ENCODE data around the gene EEF2K.

Gene EEF2K

DNA sequence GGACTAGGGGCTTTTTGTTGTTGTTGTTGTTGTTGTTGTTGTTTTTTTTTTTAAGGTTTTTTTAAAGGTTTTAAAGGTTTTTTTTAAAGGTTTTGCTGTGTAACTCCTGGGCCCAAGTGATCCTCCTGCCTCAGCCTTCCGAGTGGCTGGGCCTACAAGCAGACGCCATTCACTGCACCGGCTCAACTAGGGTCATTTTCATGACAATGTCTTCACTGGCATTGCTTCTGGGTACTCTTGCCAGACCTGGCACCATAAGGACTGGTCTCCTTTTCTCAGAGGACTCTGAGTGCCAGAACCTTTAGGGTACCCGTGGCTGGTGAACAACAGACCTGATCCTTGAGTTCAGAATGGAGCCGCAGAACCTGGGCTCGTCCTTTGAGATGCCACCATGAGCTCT, 111.5 kb downstream of the EEF2K start:
- DNase-seq (ENCODE audit: low read depth), result no peak

DNA sequence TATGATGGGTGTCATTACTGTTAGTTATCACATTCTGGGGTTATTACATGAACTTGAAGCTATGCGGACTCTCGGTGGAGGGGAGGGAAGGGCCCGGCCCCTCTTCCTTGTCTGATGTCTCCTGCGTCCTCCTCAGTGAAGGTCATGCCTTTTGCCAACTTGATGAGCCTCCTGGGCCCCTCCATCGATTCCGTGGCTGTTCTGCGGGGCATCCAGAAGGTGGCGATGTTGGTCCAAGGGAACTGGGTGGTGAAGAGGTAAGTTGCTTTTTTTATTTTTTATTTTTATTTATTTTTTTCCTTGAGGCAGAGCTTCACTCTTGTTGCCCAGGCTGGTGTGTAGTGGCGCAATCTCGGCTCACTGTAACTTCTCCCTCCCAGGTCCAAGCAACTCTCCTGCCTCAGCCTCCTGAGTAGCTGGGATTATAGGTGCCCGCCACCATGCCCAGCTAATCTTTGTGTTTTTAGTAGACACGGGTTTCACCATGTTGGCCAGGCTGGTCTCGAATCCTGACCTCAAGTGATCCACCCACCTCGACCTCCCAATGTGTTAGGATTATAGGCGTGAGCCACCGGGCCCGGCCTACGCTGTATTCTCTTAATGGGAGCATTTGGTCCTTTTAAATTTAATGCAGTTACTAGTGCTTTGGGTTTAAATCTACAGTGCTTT, 112.7 kb downstream of the EEF2K start:
- peak; percentile 58 for DNase-seq (ENCODE audit: low read depth)

DNA sequence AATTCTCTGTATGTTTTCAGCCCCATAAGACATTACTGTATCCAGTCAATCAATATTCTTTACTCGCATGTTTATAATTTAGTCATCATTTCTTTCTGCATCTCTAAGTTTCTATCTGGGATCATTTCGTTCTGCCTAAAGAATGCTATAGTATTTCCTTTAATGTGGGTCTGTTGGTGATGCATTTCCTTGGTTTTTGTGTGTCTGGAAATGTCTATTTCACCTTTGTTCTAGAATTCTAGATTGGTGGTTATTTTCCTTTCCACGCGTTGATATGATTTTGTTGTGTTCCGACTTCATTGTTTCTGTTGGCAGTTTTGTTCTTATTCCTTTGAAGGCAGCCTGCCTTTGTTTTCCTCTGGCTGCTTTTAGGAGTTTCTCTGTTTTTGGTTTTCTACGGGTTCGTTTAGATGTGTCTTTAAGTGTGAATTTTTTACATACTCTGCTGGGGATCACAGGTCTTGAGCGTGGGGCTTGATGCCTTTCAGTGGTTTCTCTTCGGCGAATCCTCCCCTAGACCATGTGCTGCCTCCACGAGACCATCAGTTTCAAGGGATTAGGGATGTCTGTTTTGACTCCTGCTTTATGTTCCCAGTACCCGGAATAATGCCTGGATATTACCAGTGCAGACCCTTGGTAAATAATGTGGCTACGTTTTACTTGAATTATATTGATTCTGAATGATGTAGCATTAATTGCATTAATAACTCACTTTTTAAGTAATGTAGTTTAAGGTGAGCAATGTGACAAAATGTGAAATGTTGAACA, 114.7 kb downstream of the EEF2K start:
- DNase-seq (ENCODE audit: low read depth), result no peak

DNA sequence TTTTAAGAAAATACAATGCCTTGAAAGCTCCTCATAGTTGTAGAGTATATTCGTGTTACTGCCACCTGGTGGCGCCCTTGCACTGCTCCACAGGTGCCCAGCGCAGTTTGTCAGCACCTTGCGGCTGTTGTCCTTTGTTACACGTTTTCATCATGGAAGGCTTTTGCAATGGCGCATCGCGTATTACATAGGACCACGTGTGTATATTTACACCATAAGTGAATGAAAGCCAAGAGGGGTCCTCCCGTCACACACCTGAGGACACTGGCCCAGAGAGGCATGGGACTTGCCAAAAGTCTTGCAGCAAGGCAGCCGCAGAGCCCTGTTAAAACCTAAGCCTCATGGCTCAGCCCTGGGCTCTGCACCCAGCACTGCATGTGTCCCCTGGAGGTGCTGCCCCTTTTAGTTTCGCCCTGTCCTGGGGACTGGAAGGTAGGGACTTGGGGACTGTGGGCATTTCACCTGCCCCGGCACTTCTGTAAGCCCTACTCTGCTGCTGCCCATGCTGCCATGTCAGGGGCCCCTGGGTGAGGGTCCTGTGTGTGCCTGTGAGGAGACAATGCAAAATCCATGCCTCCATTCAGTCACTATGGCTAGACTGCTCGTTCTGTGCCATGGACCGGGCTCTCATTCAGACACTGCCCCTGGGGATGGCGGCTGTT, 115.4 kb downstream of the EEF2K start:
- DNase-seq (ENCODE audit: low read depth), result peak; percentile 54

DNA sequence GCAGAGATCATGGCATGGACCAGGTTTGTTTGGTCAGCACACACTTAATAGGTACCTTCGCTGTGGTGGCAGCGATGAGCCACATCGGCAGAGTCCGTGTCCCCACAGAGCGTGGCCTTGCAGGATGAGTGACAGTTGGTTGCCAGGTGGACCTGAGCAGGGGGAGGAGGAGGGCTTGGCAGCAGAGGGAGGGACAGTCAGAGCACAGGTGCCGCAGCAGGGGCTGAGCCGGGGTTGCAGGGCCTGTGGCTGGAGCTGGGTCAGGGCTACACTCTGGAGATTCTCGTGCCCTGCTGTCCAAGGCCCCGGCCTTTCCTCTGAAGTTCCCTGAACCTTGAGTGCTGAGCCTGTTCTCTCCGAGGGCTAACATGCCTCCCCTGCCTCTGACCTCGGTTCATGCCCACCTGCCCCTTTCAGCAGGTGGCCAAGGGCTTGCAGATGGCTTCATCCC, 116.0 kb downstream of the EEF2K start:
- no peak for DNase-seq (ENCODE audit: low read depth)

DNA sequence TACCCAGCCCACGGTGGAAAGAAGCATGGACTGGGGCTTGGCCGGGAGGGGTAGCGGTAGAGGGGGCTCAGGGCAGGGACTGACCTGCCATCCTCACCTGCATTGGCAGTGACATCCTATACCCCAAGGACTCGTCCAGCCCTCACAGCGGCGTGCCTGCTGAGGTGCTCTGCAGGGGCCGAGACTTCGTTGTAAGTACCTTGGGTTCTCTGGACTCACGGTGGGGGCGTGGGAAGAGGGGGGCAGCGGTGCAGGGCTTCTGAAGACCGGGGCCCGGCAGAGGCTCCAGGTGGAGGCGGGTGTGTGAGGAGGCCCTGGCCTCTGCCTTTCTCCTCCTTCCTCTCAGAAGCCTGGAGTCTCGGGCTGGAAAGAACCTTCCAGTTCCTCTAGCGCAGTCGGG, 116.7 kb downstream of the EEF2K start:
- DNase-seq (ENCODE audit: low read depth), result no peak

DNA sequence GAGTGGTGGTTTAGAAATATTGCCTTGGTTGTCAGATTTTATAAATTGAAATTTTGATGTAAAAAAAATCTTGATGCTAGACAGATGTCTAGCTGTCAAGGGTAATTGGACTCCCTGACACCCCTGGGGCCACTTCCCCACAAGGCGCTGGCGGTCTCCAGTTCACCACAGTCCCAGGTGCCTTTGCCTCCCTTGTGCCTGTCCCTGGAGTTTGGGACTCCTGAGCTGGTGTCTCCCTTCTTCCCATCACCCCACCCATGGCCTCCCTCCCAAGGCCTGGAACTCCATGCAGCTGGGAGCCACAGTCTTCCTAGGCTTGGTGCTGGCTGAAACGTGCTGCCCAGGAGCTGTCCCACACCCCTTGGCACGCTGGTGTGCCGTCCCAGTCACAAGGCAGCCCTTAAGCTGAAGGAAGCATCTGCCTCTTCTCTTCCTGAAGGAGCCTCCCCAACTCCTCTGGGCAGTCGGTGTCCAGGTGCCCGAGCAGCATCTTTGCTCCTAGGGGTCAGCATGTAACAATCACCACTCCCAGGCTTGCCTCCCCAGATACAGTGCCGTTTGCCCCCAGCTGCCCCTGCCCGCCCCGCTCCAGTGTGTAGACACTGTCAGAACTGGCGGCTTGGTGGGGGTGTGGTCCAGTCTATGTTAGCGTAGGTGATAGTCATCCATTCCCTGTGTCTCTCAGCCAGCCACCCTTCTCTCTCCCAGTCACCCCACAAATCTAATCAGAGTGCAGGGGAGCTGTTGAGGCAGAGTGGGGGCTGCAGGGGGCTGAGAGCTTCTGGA, 117.3 kb downstream of the EEF2K start:
- DNase-seq (ENCODE audit: low read depth), result no peak

DNA sequence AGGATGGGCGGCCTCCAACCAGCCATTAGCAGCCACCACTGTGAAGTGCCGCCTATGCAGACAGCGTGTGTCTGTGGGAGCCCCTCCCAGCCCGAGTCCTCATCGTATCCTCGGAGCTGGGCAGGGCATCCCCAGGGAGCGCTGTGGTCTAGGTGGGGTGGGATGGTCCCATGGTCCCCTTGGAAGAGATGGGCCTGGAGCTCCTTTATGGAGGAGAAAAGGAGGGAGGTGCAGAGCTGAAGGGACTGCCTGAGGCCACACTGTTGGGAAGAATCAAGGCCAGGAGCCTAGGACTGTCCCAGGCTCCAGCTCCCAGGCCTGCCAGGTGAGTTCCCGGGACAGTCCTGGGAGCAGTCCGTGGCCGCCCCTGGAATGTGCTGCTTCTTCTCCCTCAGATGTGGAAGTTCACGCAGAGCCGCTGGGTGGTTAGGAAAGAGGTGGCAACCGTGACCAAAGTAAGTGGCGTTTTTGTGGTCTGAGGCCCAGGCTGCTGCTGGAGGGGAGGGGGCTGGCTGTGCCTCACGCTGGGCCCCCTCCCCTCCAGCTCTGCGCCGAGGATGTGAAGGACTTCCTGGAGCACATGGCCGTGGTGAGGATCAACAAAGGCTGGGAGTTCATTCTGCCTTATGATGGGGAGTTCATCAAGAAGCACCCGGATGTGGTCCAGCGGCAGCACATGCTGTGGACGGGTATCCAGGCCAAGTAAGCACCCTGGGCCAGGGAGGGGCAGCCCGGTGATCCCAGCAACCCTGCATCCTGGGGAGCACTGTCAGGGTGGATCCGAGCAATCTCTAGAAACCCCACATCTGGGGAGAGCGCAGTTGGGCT, 118.1 kb downstream of the EEF2K start:
- no peak for DNase-seq (ENCODE audit: low read depth)

DNA sequence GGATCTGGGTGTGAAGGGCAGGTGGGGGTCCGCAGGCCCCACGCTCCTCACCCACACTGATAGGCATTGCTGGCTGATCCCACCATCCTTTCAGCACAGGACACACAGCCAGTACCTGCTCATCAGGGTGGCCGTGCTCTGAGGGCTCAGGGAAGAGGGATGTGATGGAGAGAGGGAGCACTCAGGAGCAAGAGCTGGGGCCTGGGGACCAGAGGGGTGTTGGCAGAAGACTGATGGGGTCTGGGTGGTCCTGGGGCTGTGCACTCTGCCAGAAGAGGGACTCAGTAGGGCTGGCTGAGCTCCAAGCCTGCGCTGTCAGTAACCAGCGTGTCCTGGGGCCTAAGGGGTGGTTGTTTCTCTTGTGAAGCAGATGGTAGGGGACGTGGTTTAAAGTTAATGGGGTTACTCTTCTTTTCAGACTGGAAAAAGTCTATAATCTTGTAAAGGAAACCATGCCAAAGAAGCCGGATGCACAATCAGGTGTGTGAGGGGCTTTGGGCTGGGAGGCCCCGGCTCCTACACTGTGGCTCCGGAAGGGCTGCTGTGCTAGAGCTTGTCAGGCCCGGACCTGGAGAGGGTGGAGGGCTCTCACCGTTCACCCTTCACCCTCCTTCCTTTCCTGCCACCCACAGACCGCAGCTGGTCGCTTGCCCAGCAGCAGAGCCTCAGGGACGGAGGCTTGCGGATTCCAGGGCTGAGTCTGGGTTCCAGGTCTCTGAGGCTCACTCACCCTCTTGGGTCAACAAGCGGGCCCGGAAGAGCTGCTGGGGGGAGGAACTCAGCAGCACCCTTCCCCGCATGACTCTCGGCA, 118.9 kb downstream of the EEF2K start:
- no peak for DNase-seq (ENCODE audit: low read depth)

DNA sequence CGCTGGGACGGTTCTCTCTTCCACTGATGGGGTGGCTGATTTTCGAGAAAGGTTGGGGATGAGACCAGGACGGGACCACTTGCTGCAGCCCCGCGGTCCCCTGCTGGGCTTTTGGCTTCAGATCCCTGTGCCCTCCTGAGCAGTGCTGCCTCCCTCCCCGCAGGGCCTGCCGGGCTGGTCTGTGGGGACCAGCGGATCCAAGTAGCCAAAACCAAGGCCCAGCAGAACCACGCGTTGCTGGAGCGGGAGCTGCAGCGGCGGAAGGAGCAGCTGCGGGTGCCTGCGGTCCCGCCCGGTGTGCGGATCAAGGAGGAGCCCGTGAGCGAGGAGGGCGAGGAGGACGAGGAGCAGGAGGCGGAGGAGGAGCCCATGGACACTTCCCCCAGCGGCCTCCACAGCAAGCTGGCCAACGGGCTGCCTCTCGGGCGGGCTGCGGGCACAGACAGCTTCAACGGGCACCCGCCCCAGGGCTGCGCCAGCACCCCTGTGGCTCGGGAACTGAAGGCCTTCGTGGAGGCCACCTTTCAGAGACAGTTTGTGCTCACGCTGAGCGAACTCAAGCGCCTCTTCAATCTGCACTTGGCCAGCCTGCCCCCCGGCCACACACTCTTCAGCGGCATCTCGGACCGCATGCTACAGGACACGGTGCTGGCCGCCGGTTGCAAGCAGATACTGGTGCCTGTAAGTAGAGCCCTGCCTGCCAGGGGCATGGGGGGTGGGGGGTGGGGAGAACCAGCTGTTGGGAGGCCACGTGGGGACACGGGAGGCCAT, 119.7 kb downstream of the EEF2K start:
- no peak for DNase-seq (ENCODE audit: low read depth)

DNA sequence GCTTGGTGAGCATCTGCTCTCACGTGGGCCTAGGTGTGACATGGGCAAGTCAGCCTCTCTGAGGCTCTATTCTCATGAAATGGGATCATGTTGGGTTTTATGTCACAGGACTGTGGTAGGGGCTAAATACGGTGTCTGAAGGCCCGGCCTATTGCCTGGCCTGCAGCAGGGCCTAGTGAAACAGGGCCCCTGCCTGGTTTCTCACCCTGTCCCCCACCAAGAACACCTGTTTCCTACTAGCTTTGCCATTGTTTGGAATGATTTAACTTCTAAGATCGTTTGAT, 120.2 kb downstream of the EEF2K start:
- DNase-seq (ENCODE audit: low read depth), result no peak

DNA sequence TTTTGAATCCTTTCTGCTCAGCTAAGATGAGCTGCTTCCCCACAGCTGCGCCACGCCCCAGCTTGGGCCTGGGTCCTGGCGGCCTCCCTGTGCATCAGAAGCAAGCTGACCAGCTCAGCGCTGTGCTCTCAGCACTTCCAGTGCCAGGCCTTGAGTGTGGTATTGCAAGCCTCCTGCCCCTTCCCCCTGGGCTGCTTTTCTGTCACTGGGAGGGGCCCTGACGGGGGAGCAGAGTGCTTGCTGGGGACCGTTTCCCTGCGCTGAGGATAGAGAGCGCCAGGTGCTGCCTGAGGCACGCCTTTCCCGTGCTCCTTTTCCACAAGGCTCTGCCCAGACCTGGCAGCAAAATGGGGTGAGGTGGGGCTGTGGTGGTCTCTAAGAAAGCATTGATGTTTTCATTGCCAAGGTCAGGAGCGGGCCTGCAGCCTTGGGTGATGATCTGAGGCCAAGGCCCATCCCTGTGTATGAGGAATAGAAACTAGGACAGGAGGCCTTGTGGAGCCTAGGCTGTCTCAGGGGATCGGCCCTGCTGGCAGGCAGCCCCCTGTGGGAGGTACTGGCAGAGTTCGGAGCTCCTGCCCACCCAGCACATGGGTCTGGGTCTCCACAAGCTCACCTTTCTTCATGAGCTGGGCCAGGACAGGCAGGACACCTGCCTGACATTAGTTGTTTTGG, 120.8 kb downstream of the EEF2K start:
- no peak for DNase-seq (ENCODE audit: low read depth)

DNA sequence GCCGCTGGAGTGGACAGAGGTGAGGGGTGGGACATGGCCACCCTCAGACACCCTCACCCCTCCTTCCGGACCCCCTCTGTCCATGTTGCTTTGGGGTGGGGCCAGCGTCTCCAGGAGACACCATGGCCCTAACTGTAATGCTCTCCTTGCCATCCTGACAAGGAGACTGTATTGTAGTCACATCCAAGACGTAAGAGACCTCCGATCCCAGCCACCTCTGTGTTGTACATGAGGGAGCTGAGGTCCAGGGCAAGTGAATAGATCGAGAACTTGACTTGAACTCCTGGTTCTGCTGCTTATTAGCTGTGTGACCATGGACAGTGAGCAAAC, 121.3 kb downstream of the EEF2K start:
- DNase-seq (ENCODE audit: low read depth), result no peak

DNA sequence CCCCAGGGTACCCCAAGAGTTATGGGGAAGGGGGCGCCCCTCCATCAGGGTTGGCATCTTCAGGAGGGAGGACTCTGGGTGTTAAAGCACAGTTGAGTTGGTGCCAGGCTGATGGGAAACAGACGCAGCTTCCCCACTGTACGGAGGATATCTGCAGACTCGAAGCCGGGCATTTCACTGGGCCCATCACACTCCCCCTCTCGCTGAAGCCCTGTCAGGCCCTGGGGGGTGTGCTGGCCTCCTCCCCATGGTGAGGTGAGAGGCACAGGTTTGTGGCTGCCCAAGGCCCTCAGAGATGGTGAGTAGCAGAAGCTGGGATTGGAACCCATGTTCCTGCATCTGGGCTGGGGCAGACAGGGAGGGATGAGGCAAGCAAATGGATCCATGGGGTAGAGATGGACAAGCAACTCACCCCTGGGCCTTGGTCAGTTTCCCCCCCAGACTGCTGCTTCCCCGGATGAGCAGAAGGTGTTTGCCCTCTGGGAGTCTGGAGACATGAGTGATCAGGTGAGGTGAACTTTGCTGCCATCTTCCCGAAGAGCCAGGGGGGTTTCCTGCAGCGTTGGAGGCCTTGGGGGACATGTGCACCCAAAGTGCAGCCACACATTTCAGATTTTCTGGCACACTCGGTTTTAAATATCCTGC, 122.1 kb downstream of the EEF2K start:
- no peak for DNase-seq (ENCODE audit: low read depth)

DNA sequence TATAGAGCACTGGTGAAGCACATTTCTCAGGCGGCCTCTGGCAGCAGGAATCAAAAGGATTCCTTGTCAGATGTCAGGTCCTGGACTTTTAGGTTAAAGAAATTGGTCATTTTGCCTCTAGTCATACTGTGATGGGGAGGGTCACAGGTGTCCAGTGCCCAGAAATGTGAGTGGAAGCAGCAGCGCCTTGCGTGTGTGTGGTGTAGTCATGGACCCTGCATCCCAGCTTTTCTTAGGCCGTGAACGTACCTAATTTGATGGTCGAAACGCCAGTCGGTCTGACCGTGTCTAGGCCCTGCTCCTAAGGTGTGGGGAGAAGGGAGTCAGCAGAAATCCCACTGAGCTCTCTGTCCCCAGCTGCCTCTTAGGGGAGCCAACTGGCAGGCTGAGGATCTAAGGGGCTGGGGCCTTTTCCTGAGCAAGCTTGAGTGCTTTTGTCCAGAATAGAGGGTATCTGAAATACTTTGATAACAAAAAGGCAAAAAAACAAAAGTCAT, 123.2 kb downstream of the EEF2K start:
- DNase-seq (ENCODE audit: low read depth), result no peak

DNA sequence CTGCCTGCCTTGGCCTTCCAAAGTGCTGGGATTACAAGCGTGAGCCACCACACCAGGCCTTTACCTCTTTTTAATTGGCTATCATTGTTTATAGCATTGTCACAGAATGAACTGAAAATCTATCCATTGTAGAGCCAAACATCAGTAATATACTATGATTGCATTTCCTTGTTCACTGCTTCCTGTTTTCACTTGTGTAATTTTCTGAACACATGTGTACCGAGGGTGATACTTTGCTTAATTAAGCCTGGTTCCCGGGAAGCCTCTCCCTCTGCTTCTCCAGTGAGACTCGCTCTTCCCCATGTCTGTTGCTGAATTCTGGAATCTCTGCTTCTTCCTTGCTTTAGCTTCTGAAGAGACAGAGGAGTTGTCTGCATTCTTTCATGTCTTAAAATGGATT, 124.2 kb downstream of the EEF2K start:
- DNase-seq (ENCODE audit: low read depth), result no peak

DNA sequence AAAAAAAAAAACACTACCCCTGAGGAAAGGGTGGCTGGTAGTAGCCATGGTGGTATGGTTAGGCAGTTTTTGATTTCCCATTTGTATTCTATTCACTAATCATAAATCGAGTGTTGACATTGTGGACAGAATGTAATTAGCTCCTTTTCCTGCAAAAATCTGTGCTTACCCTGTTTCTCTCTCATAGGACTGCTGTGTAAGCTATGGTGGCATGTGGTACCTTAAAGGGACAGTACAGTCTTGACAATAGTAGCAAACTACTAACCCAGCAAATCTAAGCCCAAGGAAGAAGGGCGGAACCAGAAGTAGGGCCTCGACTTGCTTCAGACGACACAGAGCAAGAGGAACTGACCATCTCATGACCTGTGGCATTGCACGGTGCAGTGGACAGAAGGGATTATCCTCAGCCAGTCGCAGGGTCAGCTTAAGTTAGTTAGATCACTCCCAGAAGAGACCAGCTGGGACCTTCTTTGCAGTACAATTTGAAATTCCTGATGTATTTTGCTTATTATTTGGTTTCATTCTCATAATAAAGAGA, 127.4 kb downstream of the EEF2K start:
- DNase-seq (ENCODE audit: low read depth), result no peak

DNA sequence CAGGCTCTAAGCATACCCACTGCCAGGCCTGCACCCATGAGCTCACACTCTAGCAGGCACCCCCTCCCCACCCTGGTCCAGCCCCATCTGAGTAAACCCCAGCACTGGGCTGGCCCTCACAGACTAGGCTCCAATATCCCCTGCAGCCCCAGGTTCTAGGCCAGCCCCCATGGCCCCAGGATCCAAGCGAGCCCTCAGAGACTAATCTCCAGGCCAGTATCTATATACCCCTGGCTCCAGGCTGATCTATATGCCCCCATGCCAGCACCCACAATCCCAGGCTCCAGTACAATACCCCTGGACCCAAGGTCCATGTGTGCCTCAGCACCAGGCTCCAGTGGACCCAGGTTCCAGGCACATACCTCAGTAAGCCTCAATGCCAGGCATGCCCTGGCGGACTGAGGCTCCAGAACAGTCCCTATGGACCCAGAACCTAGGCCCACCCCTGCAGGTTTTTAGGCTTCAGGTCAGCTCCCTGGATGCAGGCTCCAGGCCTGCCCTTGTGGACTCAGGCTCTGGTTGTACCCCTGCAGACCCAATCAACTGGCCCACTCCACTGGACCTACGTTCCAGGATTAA, 129.7 kb downstream of the EEF2K start:
- DNase-seq (ENCODE audit: low read depth), result no peak

Measured in activated T-cell treated with anti-CD3 and anti-CD28 coated beads for 1 hour (primary cell).